Lower leg skin (tissue), 3 donors: ENCODE data around the gene PLA2G4F.

Source experiments
- CTCF ChIP-seq, 3 donors: fragments of 450-650 bp; IDR thresholded peaks; one replicate each; pipeline ENCODE4 v1.5.1; 2016; ENCODE audit warnings: antibody characterized with exemption in 3 of 3, mild to moderate bottlenecking in 3 of 3, moderate library complexity in 2 of 3
- POLR2A ChIP-seq, 2 donors: fragments of 450-650 bp; IDR thresholded peaks; one replicate each; pipeline ENCODE4 v1.6.1; 2016 to 2017; ENCODE audit warnings: antibody characterized with exemption in 2 of 2, mild to moderate bottlenecking in 1 of 2, moderate library complexity in 1 of 2

- no peak for TF ChIP-seq CTCF (IDR thresholded peaks at IDR 0.05)
- TF ChIP-seq POLR2A (IDR thresholded peaks at IDR 0.05) = no peak
These were observed 45.4 kb upstream of the PLA2G4F start for GRCh38 chr15:42201801-42202200.
